Epithelial cell of proximal tubule (primary cell): Measurements from ENCODE around the gene FAM20A. TPM values are rescaled to one million over a fixed set of nuclear protein-coding genes. Genes with fewer than 3 reads are reported as not detected.

ENCODE experiments used
- DNase-seq: peaks from one replicate; pipeline ENCODE4 v3.0.0-alpha.2; 2011; ENCODE audit warnings: low read depth
- H3K4me3 ChIP-seq: 2 replicates; pipeline ENCODE4 v1.5.1; 2011; ENCODE audit warnings: low read depth, mild to moderate bottlenecking, low read length
- CTCF ChIP-seq: conservative IDR thresholded peaks from 2 replicates; pipeline ENCODE4 v1.5.1; 2012; ENCODE audit warnings: low read depth, mild to moderate bottlenecking, low read length
- total RNA-seq: library from RNA; depleted of rRNA; stranded (reverse); fragments of >200 nt; gene quantifications from 2 replicates; pipeline ENCODE4 v1.2.3, GENCODE V29; 2015

The FAM20A gene
- total RNA-seq, 1 donor from 2014 or later = not detected

- TF ChIP-seq CTCF = no peak
- DNase-seq = no peak
- no peak overlapping the region for H3K4me3 ChIP-seq
Observed at GRCh38 chr17:68560966-68561720, 40.0 kb downstream of the FAM20A start.

- H3K4me3 ChIP-seq = no peak overlapping the region
- DNase-seq = no peak
- no peak for TF ChIP-seq CTCF
Observed at GRCh38 chr17:68559316-68559715, 41.9 kb downstream of the FAM20A start.

DNA sequence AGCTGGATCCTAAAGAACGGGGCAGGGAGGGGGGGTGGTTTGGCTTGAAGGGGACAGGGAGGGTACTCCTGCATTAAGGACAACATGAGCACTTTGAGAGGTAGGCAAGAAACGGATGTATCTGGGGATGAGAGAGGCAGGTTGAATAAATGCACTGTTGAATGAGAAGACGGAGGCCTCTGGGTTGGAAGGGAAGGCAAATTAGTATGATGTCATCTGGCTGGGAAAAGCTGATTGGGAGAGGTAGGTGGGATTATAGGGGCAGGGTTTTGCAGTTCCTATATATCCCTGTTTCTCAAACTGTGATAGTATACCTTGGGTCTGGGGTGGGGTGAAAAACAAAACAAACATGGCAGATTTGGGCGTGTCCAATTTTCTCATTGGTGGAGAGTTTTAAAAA, 44.6 kb downstream of the FAM20A start:
- TF ChIP-seq CTCF = no peak
- no peak overlapping the region for H3K4me3 ChIP-seq
- DNase-seq = no peak

- DNase-seq = no peak
- no peak overlapping the region for H3K4me3 ChIP-seq
- no peak for TF ChIP-seq CTCF
Observed at GRCh38 chr17:68544111-68544915, 56.9 kb downstream of the FAM20A start.

DNA sequence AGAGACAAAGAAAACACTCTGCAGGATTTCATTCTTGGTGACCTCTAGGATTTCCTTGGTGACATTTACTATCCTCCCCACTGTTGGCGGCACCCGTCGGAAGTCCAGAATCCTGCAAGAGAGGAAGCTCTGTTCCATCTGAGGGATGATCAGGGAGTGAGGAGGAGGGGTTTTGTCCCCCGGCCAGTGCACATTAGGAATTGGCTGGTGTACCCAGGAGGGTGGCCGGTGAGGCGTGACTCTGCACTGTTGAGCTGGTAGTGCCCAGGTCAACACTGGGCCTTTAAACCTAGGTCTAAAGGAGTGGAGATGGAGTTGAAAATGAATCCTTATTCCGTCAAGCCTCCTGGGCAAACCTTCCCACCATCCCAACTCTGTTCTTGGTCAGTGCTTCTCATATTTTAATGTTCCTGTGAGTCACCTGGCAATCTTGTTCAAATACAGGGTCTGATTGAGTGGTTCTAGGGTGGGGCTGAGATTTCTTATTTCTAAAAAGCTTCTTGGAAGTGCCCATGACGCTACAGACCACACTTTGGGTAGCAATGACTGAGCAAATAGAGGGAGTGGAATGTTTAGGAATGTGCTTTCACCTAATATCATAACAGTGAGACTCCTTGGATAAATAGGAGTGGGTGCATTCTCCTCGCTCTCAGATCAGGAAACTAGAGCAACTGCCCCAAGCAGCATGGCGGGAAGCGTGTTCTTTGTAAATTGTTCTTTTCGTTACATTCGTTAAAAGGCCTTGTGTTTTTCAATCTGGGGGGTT, 58.3 kb downstream of the FAM20A start:
- no peak overlapping the region for H3K4me3 ChIP-seq
- TF ChIP-seq CTCF = no peak
- DNase-seq = no peak

DNA sequence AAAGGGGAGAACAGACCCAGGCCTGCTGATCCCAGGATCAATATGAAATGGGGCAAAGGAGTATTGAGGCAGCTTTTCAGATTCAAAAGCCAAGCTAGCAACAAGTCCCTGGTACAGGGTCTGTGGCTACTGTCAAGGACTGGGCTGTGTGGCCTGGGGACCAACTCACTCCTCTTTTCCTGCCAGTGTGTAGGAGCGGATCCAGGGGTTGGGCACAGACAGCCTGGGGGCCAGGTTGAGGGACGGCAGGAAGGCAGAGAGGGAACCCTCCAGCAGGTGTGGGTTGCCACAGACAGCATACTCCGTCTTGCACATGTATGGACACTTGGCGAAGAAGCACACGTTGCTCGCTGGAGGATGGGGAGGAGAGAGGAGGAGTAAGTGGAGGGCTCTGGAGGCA, 59.4 kb downstream of the FAM20A start:
- no peak overlapping the region for H3K4me3 ChIP-seq
- no peak for TF ChIP-seq CTCF
- no peak for DNase-seq
